HG03565 (cell line): ENCODE data around the gene GHRH.
A peak's percentile ranks its signal among the peaks of the same experiment; 100 is the strongest.

Experiments used
- ATAC-seq: cut with Tn5 transposase; IDR thresholded peaks from one replicate; pipeline ENCODE4 v1.9.1; 2021; ENCODE audit warnings: mild to moderate bottlenecking, moderate library complexity; ENCODE audit not compliant: unreplicated experiment

Gene GHRH

DNA sequence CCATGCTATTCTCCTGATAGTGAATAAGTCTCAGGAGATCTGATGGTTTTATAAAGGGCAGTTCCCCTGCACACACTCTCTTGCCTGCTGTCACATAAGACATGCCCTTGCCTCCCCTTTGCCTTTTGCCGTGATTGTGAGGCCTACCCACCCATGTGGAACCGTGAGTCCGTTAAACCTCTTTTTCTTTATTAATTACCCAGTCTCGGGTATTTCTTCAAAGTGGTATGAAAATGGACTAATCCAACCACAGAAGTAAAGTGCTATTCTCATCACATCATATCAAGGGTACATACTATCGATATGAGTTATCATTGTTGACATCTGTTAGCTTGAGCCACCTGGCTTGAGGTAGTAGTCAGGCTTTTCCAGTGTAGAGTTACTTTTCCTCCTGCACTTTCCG lies 30.1 kb upstream of the GHRH start:
- peak; percentile 36 for ATAC-seq

DNA sequence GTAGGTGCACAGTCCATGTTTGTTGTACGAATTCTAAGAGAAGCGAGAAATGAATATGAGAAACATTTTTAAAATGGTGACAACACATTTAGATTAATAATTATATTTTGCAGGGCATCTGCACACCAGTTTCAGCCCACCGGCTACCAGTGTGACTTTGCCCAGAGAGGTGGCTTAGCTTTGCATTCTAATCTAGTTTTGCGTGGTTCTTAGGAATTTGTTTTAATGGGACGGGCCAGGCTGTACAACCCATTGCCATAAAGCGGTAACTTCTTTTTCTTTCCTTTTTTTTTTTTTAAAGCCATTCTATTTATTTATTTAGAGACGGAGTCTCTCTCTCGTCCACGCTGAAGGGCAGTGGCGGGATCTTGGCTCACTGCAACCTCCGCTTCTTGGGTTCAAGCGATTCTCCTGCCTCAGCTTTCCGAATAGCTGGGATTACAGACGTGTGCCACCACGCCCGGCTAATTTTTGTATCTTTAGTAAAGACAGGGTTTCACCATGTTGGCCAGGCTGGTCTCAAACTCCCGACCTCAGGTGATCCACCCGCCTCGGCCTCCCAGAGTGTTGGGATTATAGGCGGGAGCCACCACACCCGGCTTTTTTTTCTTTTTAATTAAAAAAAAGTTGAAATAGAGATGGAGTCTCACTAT lies 28.7 kb upstream of the GHRH start:
- no peak for ATAC-seq

DNA sequence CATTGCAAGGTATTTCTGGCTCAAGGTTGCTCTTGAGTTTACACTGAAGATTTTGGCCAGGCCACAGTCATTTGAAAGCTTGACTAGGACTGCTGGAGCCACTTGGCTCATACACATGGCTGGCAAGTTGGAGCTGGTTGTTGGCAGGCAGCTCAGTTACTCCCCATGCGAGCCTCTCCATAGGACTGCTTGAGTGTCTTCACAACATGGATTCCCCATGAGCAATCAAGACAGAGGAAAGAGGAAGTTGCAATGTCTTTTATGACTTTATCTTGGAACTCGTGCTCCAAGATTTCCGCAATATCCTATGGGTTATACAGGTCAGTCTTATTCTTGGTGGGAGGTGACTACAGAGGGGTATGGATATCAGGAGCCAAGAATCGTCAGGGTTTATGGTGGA lies 26.5 kb upstream of the GHRH start:
- no peak for ATAC-seq

DNA sequence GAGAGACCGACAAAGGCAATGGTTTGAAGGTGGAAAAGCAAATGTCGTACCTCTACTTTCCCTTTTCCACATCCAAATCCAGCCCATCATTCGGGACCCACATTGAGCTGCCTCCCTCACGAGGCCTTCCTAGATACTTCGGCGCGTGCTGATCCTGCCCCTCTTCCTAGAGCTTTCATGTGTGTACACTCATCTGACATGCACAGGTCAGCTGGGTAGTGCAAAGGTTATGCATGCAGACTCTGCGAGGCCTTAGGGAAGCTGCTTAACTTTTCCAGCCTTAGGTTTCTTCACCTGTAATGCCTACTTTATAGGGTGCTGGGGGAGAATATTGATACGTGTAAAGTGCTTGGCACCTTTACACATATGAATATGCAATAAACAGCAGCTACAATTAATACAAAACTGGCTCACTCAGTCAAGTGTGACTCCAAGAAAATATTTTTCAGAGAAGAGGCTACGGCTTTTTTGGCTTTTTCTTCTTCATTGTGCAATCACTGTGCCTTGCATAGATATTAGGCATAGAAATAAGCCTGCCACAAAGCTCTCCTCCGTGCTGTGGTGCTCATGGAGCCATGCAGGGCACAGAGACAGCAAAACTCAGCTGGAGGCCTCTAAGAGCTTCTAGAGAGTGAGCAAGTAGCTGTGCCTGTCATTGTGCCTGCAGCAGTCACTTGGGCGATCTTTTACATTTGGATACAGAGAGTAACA lies 24.2 kb upstream of the GHRH start:
- no peak for ATAC-seq

DNA sequence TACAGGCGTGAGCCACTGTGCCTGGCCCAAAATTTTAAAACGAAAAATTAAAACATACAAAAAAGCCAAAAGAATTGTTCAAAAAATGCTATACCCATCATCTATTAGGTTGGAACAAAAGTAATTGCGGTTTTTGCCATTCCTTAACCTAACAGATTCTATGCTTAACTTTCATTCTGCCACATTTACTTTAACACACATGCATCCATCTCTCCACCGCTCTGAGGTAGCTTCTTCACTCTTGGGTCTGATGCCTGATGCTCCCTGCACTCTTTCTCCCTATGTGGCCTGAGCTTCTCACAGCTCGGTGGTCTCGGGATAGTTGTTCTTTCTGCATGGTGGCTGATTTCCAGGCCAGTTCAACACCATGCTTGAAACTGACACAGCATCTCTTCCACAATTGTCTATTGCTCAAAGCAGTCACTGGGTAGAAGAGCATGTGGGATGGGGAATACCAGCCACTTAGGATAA lies 23.1 kb upstream of the GHRH start:
- no peak for ATAC-seq

DNA sequence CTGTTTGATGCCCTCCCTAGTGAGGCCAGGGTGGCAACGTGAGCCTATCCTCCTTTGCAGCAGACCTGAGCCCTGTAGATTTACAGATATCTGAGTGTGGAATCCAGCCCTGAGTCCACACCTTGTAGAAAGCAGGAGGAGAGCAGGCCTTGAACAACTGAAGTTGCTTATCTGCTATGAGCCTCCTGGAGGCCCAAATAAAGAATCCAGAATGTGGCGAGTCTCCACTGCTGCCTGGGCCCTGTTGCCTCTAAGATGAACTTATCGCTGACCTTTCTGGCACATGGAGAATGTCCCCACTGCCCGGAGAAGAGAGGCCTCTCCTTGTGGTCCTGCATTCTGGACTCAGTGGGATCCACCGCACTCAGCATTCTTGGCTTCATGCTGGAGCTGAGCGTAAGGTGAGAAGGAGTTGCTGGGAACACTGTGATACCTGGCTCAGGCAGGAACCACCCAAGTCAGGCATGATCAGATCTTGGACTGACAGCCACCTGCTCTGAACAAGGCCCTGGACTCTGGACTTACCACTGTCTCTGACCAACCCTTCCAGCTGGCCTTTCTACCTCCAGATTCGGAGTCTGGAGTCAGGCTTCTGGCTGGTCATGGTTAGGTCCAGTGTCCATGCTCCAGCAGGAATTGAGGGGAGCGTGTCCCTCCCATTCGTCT lies 22.0 kb upstream of the GHRH start:
- no peak for ATAC-seq

DNA sequence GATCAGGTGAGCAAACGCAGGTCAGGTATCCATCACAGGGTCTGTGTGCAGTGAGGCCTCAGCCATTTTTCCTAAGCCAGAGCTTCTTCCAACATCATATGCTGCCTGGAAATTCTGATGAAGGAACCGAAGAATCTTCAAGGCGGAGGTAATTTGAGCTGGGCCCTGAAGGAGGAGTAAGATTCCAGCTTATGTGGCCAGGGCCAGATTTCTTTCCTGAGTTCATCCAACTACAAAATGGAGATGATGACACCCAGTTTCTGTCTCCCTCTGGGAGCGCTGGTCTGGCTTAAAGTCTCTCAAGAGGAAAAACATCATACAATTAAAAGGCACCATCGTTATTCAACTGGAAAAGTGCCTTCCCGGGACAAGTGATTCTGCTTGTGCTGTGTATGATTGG lies 20.9 kb upstream of the GHRH start:
- no peak for ATAC-seq

DNA sequence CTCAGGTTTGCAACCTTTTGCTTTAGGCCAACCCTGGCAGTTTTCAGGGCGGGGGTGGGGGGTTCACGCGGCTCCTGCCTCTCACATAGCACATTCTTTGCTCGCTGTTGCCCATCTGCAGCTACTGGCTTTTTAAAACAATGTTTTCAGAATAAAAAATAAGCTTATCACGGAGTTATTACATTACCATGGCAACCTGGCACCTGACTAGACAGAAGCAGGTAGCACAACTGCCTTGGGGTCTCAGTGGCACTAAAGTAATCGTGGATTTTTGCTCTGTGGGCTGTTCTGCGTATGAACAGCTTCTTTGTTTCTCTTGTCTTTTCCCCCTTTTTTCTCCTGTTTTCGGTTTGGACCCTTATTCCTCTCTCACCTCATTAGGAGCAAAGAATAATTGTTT lies 18.8 kb upstream of the GHRH start:
- no peak for ATAC-seq

DNA sequence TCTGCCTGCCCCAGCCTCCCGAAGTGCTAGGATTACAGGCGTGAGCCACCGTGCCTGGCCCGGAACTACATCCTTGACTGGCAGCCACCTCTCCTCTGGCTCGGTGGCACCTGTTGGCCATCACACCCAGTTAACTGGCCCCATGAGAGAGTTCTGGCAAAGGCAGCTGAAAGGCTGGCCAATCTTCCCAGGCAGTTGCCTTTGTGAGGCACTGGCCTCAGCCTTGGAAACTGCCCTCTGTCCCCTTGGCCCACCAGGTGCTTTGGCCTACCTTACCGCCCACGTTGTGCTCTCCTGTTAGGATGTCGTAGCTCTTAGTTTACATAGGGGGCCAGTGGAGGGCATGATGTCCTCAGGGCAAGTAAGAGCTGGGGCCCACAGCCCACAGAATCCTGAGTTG lies 18.2 kb upstream of the GHRH start:
- no peak for ATAC-seq

DNA sequence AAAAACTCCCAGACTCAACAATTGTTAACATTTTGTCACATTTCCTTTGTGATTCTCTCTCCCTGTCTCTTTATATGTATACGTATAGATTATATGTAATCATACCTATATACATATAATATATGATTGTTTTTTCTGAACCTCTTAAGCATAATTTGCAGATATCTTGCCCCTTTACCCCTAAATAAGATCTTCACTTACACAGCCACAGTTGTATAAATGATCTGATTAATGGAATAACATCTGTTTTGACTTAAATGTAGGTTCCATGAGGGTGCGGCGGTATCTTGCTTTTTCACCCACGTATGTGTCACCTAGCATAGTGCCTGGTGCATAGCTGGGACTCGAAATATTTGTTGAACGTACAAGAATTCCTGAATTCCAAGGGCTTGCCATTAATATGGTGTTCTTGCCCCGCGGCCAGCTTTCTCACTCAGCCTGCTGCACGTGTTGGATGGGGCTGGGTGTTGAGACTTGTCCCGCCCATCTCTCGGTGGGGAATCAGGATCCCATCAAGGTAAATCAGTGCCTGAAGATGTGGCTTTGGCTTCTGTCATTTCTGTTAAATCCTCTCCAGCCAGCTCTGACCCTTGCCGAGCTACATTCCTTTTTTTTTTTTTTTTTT lies 17.5 kb upstream of the GHRH start:
- no peak for ATAC-seq

DNA sequence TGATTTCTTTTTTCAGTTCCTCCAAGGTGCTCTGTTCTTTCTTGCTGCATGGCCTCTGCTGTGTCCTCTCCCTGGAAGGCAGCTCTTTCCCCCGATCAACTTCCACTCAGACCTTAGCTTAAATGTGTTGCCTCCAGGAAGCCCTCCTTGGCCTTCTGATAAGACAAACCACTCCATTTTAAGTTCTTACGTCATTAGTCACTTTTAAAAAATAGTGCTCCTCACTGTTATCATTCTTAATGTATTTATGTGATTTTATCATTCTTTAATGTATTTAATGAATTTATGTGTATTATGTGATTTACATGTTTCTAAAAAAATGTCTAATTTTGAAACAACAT lies 15.6 kb upstream of the GHRH start:
- no peak for ATAC-seq

DNA sequence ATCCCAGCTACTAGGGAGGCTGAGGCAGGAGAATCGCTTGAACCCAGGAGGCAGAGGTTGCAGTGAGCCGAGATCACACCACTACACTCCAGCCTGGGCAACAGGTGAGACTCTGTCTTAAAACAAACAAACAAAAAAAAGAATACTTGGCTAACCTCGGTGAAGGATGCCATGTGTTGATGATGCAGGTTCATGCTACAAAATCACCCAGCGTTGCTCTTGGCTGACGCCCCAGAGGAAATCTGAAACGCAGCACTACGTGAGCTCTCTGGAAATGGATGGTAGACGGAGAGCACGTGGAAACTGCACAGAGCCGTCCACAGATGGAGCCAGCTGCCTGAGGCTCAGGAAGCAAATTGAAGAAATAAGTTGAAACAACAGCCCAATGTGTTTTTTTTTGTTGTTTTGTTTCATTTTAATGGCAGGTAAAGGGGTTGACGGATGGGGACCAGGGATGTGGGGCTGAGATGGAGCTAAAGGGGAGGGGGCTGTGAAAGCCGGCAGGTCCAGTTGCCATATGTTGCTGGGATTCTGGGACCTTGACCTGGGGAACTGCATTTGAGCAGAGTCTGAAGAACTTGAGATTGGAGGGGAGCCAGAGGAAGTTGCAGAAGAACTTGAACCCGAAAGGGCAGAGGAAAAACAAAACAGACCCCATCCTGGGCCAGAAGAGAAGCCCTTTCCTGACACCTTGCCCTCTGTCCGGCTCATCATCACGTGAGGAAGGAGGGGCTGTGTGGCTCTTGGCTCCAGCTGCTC lies 15.1 kb upstream of the GHRH start:
- no peak for ATAC-seq

DNA sequence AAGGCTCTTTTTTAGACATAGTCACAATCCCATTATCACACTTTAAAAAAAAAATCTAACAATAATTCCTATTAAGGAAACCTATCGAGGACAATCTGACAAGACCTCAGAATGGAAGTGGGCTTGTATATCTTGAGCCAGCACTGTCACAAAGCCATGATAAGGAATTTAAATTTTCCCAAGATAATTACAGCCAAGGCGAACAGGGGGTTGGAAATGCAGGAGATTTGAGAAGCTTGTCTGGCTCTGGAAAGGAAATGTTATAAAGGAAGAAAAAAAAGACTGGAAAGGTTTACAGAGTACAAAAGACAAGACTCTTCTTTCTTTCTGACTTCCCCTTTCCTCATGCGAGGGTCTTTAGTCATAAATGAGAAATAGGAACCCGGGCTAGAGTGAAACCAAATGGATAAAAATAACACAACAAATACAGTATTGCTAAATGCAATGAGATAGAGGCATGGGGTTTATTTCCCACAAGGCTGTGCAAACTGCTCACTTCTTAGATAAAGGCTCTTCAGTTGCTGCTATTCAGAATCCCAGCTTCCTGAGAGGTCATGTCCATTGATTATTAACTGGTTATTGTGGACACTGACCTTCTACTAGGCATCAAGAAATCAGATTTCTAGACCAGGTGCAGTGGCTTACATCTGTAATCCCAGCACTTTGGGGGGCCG lies 13.4 kb upstream of the GHRH start:
- no peak for ATAC-seq

DNA sequence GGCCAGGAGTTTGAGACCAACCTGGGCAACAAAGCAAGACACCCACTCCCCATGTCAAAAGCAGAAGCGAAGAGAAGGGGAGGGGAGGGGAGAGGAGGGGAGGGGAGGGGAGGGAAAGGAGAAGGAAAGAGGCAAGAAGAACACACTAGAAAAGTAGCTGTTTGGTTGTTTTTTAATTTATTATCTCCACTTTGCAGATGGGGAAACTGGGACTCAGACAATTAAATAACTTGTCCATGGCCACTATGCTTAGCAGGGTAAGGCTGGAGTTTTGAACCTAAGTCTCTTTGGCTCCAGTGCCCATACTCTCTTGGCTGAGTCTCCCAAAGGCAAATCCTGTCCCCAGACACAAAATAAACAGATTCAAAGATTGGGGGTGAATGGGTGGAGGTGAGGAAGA lies 12.4 kb upstream of the GHRH start:
- no peak for ATAC-seq

DNA sequence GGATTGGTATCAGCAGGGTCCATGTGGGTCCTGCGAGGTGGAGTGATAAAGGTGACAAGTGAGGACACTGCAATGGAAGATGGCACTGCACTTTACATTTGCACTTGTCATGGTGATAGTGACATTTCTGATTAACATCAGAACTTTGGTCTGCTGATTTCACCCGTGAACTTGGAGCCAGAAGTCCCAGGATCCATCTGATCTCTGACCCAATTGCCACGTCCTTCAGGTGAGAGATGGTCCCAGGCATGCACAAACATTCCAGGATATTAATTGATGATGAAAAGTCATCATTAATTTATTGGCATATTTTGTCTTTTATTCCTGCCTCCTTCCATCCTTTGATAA lies 9.8 kb upstream of the GHRH start:
- ATAC-seq: no peak

DNA sequence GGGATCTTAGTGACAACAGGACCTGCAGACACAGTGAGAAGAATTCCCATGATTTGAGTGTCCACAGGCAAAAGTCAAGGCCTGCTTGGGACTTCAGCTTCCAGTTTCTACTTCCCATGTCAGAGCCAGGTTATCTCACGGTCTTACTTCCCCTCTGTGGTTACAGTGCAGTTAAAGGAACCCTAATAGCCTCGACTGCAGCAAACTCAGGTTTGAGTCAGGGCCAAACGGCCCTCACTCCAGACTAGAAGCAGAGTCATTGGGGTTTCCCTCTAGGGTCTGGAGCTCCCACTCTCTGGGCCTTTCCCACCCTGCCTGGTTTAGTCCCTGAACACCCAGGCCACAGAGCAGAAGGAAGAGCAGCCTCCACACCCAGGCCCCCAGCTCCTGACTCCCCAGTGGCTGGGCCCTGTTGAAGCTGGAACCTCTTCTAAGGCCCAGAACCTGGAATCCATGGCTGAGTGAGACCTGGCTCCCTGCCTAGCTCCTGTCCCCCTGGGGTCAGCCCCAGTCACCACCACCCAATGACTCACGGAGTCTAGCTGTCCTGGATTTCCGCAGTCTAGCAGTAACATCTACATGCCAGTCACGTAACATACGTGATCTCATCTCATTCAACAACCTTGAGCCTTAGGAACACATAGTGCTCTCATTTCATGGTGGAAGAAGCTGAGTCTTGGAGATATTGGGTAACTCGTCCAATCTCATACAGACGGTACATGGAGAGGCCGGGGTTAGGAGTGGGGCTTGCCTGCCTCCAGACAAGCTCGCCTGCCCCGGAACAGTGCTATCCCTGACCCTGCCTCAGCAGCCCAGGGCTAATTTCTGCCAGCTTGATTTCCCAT lies 9.2 kb upstream of the GHRH start:
- peak; percentile 49 for ATAC-seq

DNA sequence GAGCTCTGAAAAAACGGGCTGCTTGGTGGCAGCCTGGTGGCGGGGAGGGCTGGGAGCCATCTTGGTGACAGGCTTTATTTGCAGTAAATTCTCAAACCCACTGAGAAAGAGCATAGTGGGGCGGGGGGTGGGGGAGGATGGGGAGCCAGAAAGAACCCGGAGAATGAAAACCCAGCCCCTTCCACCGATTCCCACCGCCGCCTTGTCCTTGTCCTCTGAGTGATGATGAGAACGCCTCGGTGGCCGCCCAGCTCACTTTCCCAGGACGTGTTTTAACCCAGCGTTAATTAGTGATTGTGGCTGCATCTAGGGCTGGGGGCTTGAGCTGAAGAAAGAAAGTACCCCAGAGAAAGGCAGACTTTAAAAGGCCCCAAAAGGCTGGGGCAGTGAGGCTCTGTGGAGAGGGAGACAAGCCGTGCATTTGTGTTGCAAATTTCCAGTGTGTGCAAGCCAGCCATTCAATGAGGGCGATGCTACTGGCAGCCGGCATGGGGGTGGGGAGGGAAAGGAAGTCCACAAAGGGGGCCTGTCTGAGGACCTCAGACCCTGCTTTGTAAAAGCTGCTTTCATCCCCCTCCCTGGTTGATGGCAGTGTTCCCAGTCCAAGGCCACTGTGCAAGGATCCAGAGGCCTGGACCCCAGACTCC lies 6.2 kb upstream of the GHRH start:
- ATAC-seq: no peak

DNA sequence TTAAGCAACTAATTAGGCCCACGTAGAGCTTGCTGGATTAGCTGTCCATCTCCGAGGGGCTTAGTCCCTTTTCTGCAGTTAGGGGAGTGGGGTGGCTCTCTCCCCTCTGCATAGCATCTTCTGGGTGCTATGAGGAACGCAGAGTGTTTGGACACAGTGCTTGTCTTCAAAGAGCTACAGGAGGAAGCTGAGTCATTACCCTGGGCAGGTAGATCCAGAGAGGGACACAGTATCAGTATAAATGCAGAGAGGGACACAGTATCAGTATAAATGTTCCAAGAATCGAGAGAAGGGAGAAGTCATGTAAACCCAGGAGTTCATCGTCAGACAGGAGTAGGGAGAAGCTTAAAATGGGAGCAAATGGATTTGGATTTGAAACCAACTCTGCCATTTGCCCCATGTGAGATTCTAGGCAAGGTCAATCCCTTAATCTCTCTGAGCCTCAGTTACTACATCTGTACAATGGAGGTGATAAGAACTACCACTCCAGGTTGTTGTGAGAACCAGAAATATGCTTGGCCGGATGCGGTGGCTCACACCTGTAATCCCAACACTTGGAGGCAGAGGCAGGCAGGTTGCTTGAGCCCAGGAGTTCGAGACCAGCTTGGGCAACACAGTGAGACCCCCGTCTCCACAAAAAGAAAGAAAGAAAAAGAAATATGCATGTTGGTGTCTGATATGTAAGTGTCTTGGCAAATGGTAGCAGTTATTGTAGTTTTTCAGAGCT lies 5.5 kb upstream of the GHRH start:
- no peak for ATAC-seq

DNA sequence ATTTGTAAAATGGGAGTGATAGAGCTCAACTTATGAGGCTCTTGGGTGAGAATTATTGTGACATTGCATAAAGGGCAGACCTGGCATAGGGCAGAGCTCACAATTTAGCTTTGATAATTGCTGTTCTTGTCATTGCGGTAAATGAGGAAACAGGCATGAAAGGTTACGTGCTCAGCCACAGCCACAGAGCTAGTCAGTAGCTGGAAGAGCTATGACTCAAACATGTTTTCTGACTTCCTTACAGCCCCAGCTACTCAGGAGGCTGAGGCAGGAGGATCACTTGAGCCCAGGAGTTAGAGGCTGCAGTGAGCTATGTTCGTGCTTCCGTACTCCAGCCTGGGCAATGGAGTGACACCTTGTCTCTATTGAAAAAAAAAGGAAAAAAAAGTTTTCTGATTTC lies 3.5 kb upstream of the GHRH start:
- ATAC-seq: no peak
